Stomach smooth muscle (tissue), 2 donors: ENCODE measurements around the gene GNAL.

Experiments
- H3K27ac ChIP-seq: one replicate; pipeline ENCODE4 v1.7.0; 2013; ENCODE audit warnings: mild to moderate bottlenecking, low read length, inconsistent platforms
- H3K27me3 ChIP-seq, 2 donors: one replicate each; pipeline ENCODE4 v1.7.0; 2013; ENCODE audit warnings: low read length in 2 of 2; ENCODE audit not compliant: insufficient read depth in 2 of 2, control insufficient read depth in 1 of 2
- H3K36me3 ChIP-seq, 2 donors: one replicate each; pipeline ENCODE4 v1.7.0; 2013; ENCODE audit warnings: low read length in 2 of 2; ENCODE audit not compliant: control insufficient read depth in 2 of 2, insufficient read depth in 2 of 2
- H3K4me1 ChIP-seq: one replicate; pipeline ENCODE4 v1.7.0; 2013; ENCODE audit warnings: low read length; ENCODE audit not compliant: control insufficient read depth, insufficient read depth
- H3K4me3 ChIP-seq, 2 donors: one replicate each; pipeline ENCODE4 v1.7.0; 2013; ENCODE audit warnings: low read length in 2 of 2
- H3K9ac ChIP-seq, 2 donors: one replicate each; pipeline ENCODE4 v1.7.0; 2013; ENCODE audit warnings: low read length in 2 of 2, mild to moderate bottlenecking in 1 of 2
- H3K9me3 ChIP-seq, 2 donors: one replicate each; pipeline ENCODE4 v1.7.0; 2013; ENCODE audit warnings: low read length in 2 of 2; ENCODE audit not compliant: control insufficient read depth in 2 of 2
- donor health status: healthy.
- donor health status: Pancreatic carcinoma.

The GNAL gene

GRCh38 chr18:11802586-11802985 is 113.5 kb downstream of the GNAL start:
- no peaks in the 10 kb centered on the region for H3K36me3 ChIP-seq
- H3K9ac ChIP-seq, result no peak overlapping the region
- no peaks in the 10 kb centered on the region for H3K27me3 ChIP-seq
- no peak overlapping the region for H3K27ac ChIP-seq
- H3K4me3 ChIP-seq, result no peak overlapping the region
- H3K9me3 ChIP-seq, result no peaks in the 10 kb centered on the region
- no peaks in the 10 kb centered on the region for H3K4me1 ChIP-seq

GRCh38 chr18:11807233-11807632 is 118.2 kb downstream of the GNAL start:
- Histone ChIP-seq H3K4me1 (no peaks in the 10 kb centered on the region), H3K36me3 (no peaks in the 10 kb centered on the region)

GRCh38 chr18:11808001-11808855 is 119.2 kb downstream of the GNAL start:
- Histone ChIP-seq H3K4me1 (no peaks in the 10 kb centered on the region), H3K36me3 (no peaks in the 10 kb centered on the region), H3K9me3 (no peaks in the 10 kb centered on the region), H3K27me3 (no peaks in the 10 kb centered on the region), H3K9ac (no peak overlapping the region), H3K27ac (no peak overlapping the region), H3K4me3 (no peak overlapping the region)

More at GRCh38 chr18:11807233-11807632, 118.2 kb downstream of the GNAL start:
- Histone ChIP-seq H3K27ac (no peak overlapping the region), H3K9ac (no peak overlapping the region), H3K27me3 (no peaks in the 10 kb centered on the region), H3K4me3 (no peak overlapping the region), H3K9me3 (no peaks in the 10 kb centered on the region)

GRCh38 chr18:11809895-11810294 is 120.8 kb downstream of the GNAL start:
- H3K9me3 ChIP-seq, result no peaks in the 10 kb centered on the region
- no peak overlapping the region for H3K4me3 ChIP-seq
- H3K36me3 ChIP-seq, result no peaks in the 10 kb centered on the region
- no peaks in the 10 kb centered on the region for H3K27me3 ChIP-seq
- H3K27ac ChIP-seq, result no peak overlapping the region
- H3K9ac ChIP-seq, result no peak overlapping the region
- H3K4me1 ChIP-seq, result no peaks in the 10 kb centered on the region

GRCh38 chr18:11810379-11810778 is 121.3 kb downstream of the GNAL start:
- Histone ChIP-seq H3K27me3 (no peaks in the 10 kb centered on the region), H3K4me3 (no peak overlapping the region), H3K9ac (no peak overlapping the region), H3K4me1 (no peaks in the 10 kb centered on the region), H3K9me3 (no peaks in the 10 kb centered on the region), H3K27ac (no peak overlapping the region), H3K36me3 (no peaks in the 10 kb centered on the region)

GRCh38 chr18:11811009-11811408 is 121.9 kb downstream of the GNAL start:
- Histone ChIP-seq H3K4me1 (no peaks in the 10 kb centered on the region), H3K9me3 (no peaks in the 10 kb centered on the region), H3K4me3 (no peak overlapping the region), H3K9ac (no peak overlapping the region), H3K36me3 (no peaks in the 10 kb centered on the region), H3K27ac (no peak overlapping the region), H3K27me3 (no peaks in the 10 kb centered on the region)

- no peak overlapping the region for H3K27ac ChIP-seq
- H3K4me3 ChIP-seq, result no peak overlapping the region
- H3K27me3 ChIP-seq, result no peaks in the 10 kb centered on the region
- H3K36me3 ChIP-seq, result no peaks in the 10 kb centered on the region
- H3K9me3 ChIP-seq, result no peaks in the 10 kb centered on the region
- H3K9ac ChIP-seq, result no peak overlapping the region
- H3K4me1 ChIP-seq, result no peaks in the 10 kb centered on the region
Observed at GRCh38 chr18:11817229-11817628, 128.2 kb downstream of the GNAL start.

GRCh38 chr18:11818486-11819203 is 129.6 kb downstream of the GNAL start:
- H3K9me3 ChIP-seq, result no peaks in the 10 kb centered on the region
- no peaks in the 10 kb centered on the region for H3K27me3 ChIP-seq
- no peak overlapping the region for H3K4me3 ChIP-seq
- no peak overlapping the region for H3K9ac ChIP-seq
- no peaks in the 10 kb centered on the region for H3K4me1 ChIP-seq
- no peak overlapping the region for H3K27ac ChIP-seq
- no peaks in the 10 kb centered on the region for H3K36me3 ChIP-seq

GRCh38 chr18:11819938-11820337 is 130.9 kb downstream of the GNAL start:
- H3K9me3 ChIP-seq, result no peaks in the 10 kb centered on the region
- no peak overlapping the region for H3K27ac ChIP-seq
- H3K27me3 ChIP-seq, result no peaks in the 10 kb centered on the region
- H3K4me1 ChIP-seq, result no peaks in the 10 kb centered on the region
- H3K36me3 ChIP-seq, result no peaks in the 10 kb centered on the region
- no peak overlapping the region for H3K4me3 ChIP-seq
- H3K9ac ChIP-seq, result no peak overlapping the region

GRCh38 chr18:11820697-11821096 is 131.6 kb downstream of the GNAL start:
- Histone ChIP-seq H3K9ac (no peak overlapping the region), H3K36me3 (no peaks in the 10 kb centered on the region), H3K27ac (no peak overlapping the region), H3K4me1 (no peaks in the 10 kb centered on the region), H3K9me3 (no peaks in the 10 kb centered on the region), H3K4me3 (no peak overlapping the region), H3K27me3 (no peaks in the 10 kb centered on the region)

- H3K9ac ChIP-seq, result no peak overlapping the region
- no peak overlapping the region for H3K4me3 ChIP-seq
- no peaks in the 10 kb centered on the region for H3K9me3 ChIP-seq
- no peaks in the 10 kb centered on the region for H3K27me3 ChIP-seq
- H3K36me3 ChIP-seq, result no peaks in the 10 kb centered on the region
- H3K27ac ChIP-seq, result no peak overlapping the region
- H3K4me1 ChIP-seq, result no peaks in the 10 kb centered on the region
Observed at GRCh38 chr18:11821208-11821607, 132.1 kb downstream of the GNAL start.
